Stimulated activated naive CD4-positive, alpha-beta T cell (primary cell): Measurements from ENCODE around the gene SYCP1.
"Not testable (repeated sequence)": the region's sequence is repeated elsewhere in the genome, so short reads cannot be mapped to it uniquely, and the experiment has no call there.

Experiments
- DNase-seq, 6 experiments: peaks; one replicate each; lab custom pipeline; 2025; lab: John Stamatoyannopoulos, UW

Gene SYCP1

GRCh38 chr1:114959423-114959822, 104.8 kb downstream of the SYCP1 start:
- no peak for DNase-seq

DNA sequence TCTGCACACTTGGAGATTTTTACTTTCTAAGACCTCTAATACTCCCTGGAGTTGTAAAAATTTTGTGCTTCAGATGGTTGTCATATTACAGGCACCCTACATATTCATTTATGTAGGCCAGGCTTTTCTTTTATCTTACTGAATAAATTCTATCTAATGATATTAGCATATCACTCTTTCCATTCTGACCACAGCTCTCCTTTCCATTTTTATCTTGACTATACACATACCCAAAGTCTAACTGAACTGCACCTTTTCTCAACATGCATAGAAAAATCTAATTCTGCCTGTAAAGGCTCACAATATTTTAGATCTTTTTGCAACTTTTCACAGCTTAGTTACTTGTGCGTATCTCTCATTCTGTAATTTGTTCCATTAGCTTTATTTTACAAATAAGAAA, 122.2 kb downstream of the SYCP1 start:
- DNase-seq, result no peak

DNA sequence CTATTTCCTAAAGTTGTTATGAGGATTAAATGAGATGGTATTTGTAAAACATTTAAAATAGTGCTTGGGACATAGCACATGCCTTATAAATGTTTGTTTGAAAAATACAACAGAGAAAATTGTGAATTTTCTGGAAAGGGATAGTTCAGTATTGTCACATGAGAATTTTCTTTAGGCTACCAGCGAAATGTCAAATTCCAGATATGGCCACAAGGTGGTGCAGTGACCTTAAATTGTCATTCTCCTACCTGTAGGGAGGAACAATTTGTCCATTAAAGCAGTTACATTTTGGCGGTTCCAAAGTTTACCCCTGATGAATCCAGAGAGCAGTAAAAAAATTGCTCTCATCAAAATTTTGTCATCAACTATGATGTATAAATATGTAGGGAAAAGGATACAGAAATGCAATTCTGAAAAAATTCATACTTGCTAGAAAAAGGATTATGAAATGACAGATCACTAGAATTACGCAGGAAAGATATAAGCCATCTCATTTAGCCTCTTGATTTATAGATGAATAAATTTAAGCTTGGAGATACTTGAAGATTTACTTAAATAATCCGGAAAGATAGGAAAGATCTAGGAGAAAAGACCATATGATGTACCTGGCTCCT, 124.7 kb downstream of the SYCP1 start:
- peak; percentile 15 to 65 (median 51) for DNase-seq

GRCh38 chr1:114982251-114982650, 127.6 kb downstream of the SYCP1 start:
- DNase-seq, result no peak

DNA sequence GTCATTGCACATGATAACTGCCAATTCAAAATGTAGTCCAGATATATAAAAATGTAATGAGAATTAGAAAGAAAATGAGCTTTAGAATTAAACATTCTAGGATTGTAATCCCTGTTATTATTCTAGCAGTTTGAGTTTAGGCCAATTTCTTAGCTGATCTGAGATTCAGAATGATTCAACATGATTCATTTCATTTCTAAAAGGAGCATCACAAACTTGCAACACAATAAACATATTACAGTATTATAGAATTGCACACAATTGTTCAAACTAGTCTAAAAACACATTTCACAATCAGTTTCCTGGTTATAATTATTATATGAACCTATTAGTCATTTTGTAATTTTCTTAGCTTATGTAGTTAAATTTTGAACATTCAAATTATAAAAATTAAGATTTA, 131.6 kb downstream of the SYCP1 start:
- DNase-seq, result no peak

- no peak for DNase-seq
Measured at GRCh38 chr1:114988095-114988494, 133.4 kb downstream of the SYCP1 start.

DNA sequence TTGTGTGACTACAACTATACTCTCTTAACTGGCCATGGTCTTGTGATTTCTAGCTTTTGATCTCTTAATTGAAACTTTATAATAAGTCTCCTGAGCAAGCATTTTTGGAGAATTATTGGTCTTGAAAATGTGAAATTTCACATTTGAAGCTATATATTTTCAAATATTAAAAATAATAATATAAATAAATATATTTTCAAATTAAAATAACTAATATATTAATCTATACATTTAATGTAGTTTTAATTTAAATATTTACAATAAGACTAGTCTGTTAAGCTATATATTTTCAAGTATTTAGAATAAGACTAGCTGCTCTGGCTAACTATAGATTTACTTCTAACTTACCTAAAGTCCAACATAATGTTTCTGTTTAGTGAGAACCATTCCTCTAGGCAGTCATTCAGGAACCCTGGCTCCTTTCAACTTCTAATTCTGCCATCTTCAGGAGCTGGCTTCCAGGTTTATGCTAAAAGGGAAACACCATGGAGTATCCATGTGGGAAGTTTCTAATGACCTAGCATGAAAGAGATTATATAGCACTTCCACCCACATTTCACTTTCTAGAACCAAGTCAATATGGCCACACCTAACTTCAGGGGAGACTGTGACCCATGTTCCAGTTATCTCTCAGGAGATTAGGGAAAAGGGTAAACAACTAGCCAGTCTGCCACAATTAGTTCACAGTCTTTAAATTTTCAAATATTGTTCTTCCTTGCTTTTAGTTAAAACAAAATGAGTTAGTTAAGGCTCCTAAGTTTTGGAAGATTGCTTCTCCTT, 143.0 kb downstream of the SYCP1 start:
- no peak for DNase-seq

GRCh38 chr1:115006191-115006590, 151.5 kb downstream of the SYCP1 start:
- no peak for DNase-seq

- no peak for DNase-seq
Measured at GRCh38 chr1:115012006-115012405, 157.3 kb downstream of the SYCP1 start.

- no peak for DNase-seq
Measured at GRCh38 chr1:115012434-115012833, 157.8 kb downstream of the SYCP1 start.

DNA sequence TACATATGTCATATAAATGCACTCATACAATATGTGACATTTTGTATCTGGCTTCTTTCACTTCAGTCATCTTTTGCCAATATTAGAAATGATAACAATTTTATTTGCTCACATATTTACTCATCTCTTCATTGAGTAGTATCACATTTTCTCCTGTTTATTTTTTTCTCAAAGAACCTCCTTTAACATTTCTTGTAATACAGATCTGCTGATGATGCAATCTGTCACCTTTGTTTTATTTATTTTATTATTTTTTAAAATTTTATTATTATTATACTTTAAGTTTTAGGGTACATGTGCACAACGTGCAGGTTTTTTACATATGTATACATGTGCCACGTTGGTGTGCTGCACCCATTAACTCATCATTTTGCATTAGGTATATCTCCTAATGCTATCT, 159.1 kb downstream of the SYCP1 start:
- no peak for DNase-seq

DNA sequence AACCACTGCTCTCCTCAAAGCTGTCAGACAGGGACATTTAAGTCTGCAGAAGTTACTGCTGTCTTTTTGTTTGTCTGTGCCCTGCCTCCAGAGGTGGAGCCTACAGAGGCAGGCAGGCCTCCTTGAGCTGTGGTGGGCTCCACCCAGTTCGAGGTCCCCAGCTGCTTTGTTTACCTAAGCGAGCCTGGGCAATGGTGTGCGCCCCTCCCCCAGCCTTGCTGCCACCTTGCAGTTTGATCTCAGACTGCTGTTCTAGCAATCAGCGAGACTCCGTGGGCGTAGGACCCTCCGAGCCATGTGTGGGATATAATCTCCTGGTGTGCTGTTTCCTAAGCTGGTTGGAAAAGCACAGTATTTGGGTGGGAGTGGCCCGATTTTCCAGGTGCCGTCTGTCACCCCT, 164.9 kb downstream of the SYCP1 start:
- DNase-seq, result not testable (repeated sequence)

DNA sequence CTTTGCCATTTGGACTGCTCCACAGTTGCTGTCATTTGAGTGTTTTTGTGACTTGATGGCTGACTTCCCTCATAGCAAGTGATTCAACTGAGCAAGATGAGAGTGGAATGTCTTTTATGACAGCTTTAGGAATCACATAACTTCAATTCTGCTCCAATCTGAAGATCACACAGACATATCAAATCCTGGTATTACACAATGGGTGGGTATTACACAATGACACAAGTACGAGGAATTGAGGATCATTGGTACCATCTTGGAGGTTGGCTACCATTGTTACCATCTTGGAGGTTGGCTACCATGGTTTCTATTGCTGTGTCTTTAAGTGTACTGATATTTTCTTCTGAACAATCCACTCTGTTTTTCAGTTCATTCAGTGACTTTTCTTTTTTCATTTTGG, 166.5 kb downstream of the SYCP1 start:
- no peak for DNase-seq

DNA sequence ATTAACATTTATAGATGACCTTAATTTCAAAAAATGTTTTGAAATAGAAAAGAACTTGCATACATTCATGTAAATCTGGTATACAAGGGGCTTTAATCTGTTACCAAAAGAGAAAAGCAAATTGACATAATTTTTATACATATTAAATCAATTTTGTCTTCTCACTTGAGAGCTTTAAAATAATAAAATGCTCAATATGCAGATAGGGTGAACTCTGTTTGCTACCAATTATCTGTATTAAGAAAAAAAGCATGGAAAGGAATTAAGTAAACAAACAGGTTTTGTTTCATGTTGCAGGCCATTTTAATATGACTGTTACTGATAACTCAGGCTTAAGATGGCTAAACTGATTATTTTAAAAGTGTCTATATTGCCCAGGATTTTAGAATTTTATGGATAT, 168.9 kb downstream of the SYCP1 start:
- no peak for DNase-seq

DNA sequence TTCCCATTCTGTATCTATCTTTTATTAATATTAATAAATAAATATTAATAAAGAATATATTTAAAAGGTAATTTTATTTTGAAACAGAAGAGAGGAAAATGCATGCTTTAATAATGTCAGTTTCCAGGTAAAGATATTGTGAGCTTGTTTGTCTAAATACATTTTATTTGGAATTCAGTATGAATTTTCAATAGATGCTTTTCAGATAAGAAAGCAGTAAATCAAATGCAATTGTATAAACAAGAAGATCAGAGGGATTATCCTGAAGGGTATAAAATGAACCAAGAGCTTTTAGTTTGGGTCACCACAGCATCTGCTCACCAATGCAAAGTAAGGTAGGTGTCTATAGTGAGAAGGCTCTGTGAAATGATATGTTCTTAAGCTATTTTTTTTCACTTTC, 174.9 kb downstream of the SYCP1 start, which contains the start of gene TSHB:
Gene TSHB, plus strand, starts transcription at position 301 of the 400 bp plus-strand sequence. CDS start 3,537 bp downstream, outside the sequence.
- no peak for DNase-seq

- no peak for DNase-seq
Measured at GRCh38 chr1:115031595-115031994, 176.9 kb downstream of the SYCP1 start.

DNA sequence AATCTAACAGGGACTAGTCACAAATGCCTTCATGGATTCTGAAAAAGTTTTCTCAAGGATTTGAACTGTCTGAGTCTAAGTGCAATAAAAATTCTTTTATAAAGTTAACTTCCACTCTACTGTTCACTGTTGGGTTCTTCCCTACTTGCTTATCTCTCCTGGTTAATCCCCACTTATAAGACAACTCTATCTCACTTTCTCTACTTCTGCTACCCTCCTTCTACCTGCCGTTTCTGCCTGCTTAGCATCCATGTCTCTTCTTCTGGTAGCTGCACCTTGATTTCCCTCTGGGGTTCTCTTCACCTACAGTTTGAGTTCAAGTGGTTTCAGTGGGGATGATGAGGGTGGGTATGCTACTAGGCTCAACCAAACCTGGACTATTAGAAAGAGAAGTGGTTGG, 181.0 kb downstream of the SYCP1 start:
- DNase-seq, result no peak

GRCh38 chr1:115036814-115037507, 182.3 kb downstream of the SYCP1 start:
- DNase-seq, result no peak

- no peak for DNase-seq
Measured at GRCh38 chr1:115040501-115040900, 185.8 kb downstream of the SYCP1 start.

- no peak for DNase-seq
Measured at GRCh38 chr1:115041654-115042053, 187.0 kb downstream of the SYCP1 start.
